Peyer's patch (tissue), 4 donors: ENCODE data around the gene GRAMD2A. TPM values are rescaled to one million over a fixed set of nuclear protein-coding genes. Genes with fewer than 3 reads are reported as not detected.

Source experiments
- DNase-seq, 3 donors: peaks; one replicate each; pipeline ENCODE4 v3.0.0-alpha.2; 2017 to 2019
- H3K27ac ChIP-seq, 4 donors: fragments of 200-600 bp; sonication (generic); one replicate each; pipeline ENCODE4 v1.5.1; 2016 to 2019
- H3K27me3 ChIP-seq, 2 donors: fragments of 200-600 bp; sonication (generic); one replicate each; pipeline ENCODE4 v1.5.1; 2019
- H3K36me3 ChIP-seq, 3 donors: fragments of 200-600 bp; sonication (generic); one replicate each; pipeline ENCODE4 v1.5.1; 2016 to 2019
- H3K4me1 ChIP-seq, 4 donors: fragments of 200-600 bp; sonication (generic); one replicate each; pipeline ENCODE4 v1.5.1; 2016 to 2019
- H3K4me3 ChIP-seq, 4 donors: fragments of 200-600 bp; sonication (generic); 1 replicate in 3 of 4; 2 replicates in 1 of 4; pipeline ENCODE4 v1.5.1; 2016 to 2019; ENCODE audit warnings: mild to moderate bottlenecking in 1 of 4
- H3K9me3 ChIP-seq, 4 donors: fragments of 200-600 bp; sonication (generic); one replicate each; pipeline ENCODE4 v1.5.1; 2016 to 2019; ENCODE audit warnings: mild to moderate bottlenecking in 1 of 4
- CTCF ChIP-seq, 6 experiments: fragments of 450-650 bp in 4 of 6; fragments of 200-600 bp in 2 of 6; sonication (generic) in 1 of 6; IDR thresholded peaks; one replicate each; pipeline ENCODE4 v1.5.1; 2017 to 2019; ENCODE audit warnings: antibody characterized with exemption in 6 of 6, mild to moderate bottlenecking in 3 of 6, moderate library complexity in 1 of 6
- POLR2A ChIP-seq, 2 donors: fragments of 450-650 bp; IDR thresholded peaks; one replicate each; pipeline ENCODE4 v1.5.1; 2017; ENCODE audit warnings: antibody characterized with exemption in 2 of 2, mild to moderate bottlenecking in 2 of 2, moderate library complexity in 2 of 2
- total RNA-seq, 4 donors: library from RNA; depleted of rRNA; stranded (reverse); fragments of >200 nt; gene quantifications; one replicate each; pipeline ENCODE4 v1.1.0, GENCODE V29; 2016

The GRAMD2A gene
- total RNA-seq, 4 donors from 2014 or later: 3.3 to 27.8 (median 20.4) TPM

DNA sequence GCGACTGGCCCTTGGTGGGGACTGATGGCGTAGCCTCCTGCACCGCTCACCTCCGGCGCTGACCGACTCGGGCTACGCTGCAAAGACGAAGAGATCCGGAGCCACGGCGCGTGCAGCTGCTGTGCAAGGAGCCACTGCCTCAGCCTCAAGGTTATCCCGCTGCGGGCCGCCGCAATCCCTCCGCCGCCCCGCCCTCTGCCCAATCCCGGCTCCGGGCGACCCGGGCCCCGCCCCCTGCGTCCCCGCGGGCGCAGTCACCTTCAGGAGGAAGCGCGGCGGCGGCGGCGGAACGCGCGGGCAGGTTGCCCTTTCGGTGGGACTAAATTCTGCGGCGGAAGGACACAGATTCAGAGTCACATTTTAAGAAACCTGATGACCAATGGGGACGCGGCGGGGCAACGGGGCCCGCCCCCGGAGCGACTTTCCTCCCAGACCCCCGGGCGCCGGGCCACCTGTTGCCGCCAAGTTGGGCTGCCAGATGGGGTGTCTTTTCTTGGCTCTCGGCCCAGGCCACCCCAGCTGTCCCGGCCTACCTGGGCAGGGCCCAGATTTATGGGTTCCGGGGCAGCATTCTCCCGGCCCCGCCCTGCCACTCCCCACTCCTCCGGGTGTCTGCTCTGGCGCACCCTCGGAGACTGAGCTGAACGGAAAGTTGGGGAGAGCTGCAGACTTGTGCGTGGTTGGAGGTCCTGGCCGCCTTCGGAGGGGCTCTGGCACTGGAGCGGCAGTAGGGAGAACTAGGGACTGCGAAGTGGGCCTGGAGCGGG lies 33.7 kb upstream of the GRAMD2A start, which contains the start of gene PKM:
Gene PKM (minus strand): TSS at position 125 of the 767 bp plus-strand sequence. CDS start 12,093 bp downstream, outside the sequence.
- Histone ChIP-seq H3K4me1 (peaks cover 4 to 45% (median 11%) of the 10 kb centered on the region in 4 donors), H3K27ac (peak within 1 kb of the TSS; percentile 86 to 98 (median 98)), H3K9me3 (no peaks in the 10 kb centered on the region), H3K27me3 (no peaks in the 10 kb centered on the region), H3K4me3 (peak within 1 kb of the TSS; percentile 89 to 96 (median 94)), H3K36me3 (no peaks in the 10 kb centered on the region)
- DNase-seq: peak; percentile 97 to 99 (median 98)
- TF ChIP-seq POLR2A (IDR thresholded peaks at IDR 0.05) (peak; percentile 98), CTCF (IDR thresholded peaks at IDR 0.05) (no peak)

DNA sequence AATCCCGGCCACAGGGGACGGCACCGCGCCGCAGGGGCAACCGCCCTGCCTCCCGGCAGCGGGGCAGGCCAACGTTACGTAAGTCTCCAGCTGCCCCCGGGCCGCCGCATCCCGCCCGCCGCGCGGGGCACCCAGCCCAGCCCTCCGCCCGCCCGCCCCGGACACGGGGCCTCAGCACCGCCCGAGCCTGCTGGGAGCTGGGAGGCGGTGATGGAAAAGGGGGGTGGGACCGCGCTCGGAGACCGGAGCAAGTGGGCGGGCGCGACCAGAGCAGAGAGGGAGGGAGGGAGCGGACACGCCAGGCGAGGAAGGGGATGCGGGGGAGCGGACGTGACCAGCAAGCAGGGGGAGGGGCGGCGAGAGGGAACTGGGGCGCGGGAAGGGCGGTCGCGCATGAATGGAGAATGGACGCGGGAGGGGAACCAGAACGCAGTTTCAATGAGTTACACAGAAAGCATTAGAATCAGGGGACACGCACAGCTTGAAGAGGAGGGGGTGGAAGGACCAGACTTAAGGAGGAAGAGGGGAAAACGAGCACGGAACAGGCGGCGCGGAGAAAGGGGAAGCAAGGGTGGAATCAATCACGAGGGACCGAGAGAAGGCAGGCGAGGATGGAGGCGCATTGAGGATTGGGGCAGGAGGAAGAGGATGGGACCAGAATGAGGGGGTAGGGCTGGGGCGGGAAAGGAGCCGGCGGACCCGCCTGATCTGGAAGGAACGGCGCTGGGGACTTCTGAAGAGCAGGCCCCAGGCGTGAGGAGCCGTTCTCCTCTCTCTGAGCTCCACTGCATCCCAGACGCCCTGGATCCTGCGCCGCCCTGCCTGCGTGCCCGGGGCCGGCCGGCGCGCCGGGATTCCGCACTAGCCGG lies 32.8 kb upstream of the GRAMD2A start:
- Histone ChIP-seq H3K27ac (peak overlapping the region; percentile 86 to 98 (median 98)), H3K9me3 (no peaks in the 10 kb centered on the region), H3K27me3 (no peaks in the 10 kb centered on the region), H3K4me3 (peak overlapping the region; percentile 89 to 96 (median 94)), H3K4me1 (peaks cover 4 to 47% (median 13%) of the 10 kb centered on the region in 4 donors), H3K36me3 (no peaks in the 10 kb centered on the region)
- peak; percentile 87 to 92 (median 87) for DNase-seq
- peak; percentile 33 to 43 for TF ChIP-seq POLR2A (IDR thresholded peaks at IDR 0.05)
- no peak for TF ChIP-seq CTCF (IDR thresholded peaks at IDR 0.05)

- peaks cover 4 to 51% (median 13%) of the 10 kb centered on the region in 4 donors for H3K4me1 ChIP-seq
- no peaks in the 10 kb centered on the region for H3K27me3 ChIP-seq
Measured at GRCh38 chr15:72229947-72230196, 32.3 kb upstream of the GRAMD2A start.

GRCh38 chr15:72229076-72229946 lies 31.7 kb upstream of the GRAMD2A start:
- peak in 2 of 3 donors; percentile 48 to 53 for DNase-seq
- Histone ChIP-seq H3K4me1 (peaks cover 4 to 51% (median 13%) of the 10 kb centered on the region in 4 donors), H3K9me3 (no peaks in the 10 kb centered on the region)

More at GRCh38 chr15:72229947-72230196, 32.3 kb upstream of the GRAMD2A start:
- Histone ChIP-seq H3K4me3 (peak overlapping the region; percentile 89 to 96 (median 94)), H3K36me3 (no peaks in the 10 kb centered on the region), H3K27ac (peak overlapping the region; percentile 86 to 98 (median 98)), H3K9me3 (no peaks in the 10 kb centered on the region)
- DNase-seq: no peak
- no peak for TF ChIP-seq CTCF (IDR thresholded peaks at IDR 0.05)
- no peak for TF ChIP-seq POLR2A (IDR thresholded peaks at IDR 0.05)

More at GRCh38 chr15:72229076-72229946, 31.7 kb upstream of the GRAMD2A start:
- Histone ChIP-seq H3K27me3 (no peaks in the 10 kb centered on the region), H3K27ac (peak overlapping the region; percentile 86 to 98 (median 98)), H3K4me3 (peak overlapping the region; percentile 89 to 96 (median 94)), H3K36me3 (no peaks in the 10 kb centered on the region)
- TF ChIP-seq POLR2A (IDR thresholded peaks at IDR 0.05) (no peak), CTCF (IDR thresholded peaks at IDR 0.05) (no peak)
